H9 (cell line): ENCODE measurements around the gene MCAT. TPM values are rescaled to one million over a fixed set of nuclear protein-coding genes. Genes with fewer than 3 reads are reported as not detected.

ENCODE experiments used
- DNase-seq: peaks from one replicate; pipeline ENCODE4 v3.0.0-alpha.2; 2017
- H2AFZ ChIP-seq: one replicate; pipeline ENCODE4 v1.6.1; 2013; ENCODE audit warnings: mild to moderate bottlenecking, low read length, control low read depth, moderate library complexity
- H2AK5ac ChIP-seq: 2 replicates; pipeline ENCODE4 v1.6.1; 2013; ENCODE audit warnings: low read length, control low read depth, mixed read lengths; ENCODE audit not compliant: insufficient read length
- H2BK120ac ChIP-seq: one replicate; pipeline ENCODE4 v1.6.1; 2013; ENCODE audit warnings: low read depth, mild to moderate bottlenecking, low read length, control low read depth, inconsistent platforms; ENCODE audit not compliant: poor library complexity, severe bottlenecking
- H2BK12ac ChIP-seq: 2 replicates; pipeline ENCODE4 v1.6.1; 2013; ENCODE audit warnings: low read length, control low read depth, mixed read lengths, low read depth; ENCODE audit not compliant: insufficient read length
- H2BK15ac ChIP-seq: 2 replicates; pipeline ENCODE4 v1.6.1; 2013; ENCODE audit warnings: low read depth, low read length, control low read depth
- H2BK20ac ChIP-seq: one replicate; pipeline ENCODE4 v1.6.1; 2013; ENCODE audit warnings: low read depth, mild to moderate bottlenecking, low read length, control low read depth, inconsistent platforms; ENCODE audit not compliant: poor library complexity, severe bottlenecking
- H2BK5ac ChIP-seq: 2 replicates; pipeline ENCODE4 v1.6.1; 2013; ENCODE audit warnings: low read length, control low read depth, mixed read lengths; ENCODE audit not compliant: insufficient read length
- H3K14ac ChIP-seq: 2 replicates; pipeline ENCODE4 v1.6.1; 2013; ENCODE audit warnings: low read length, control low read depth; ENCODE audit not compliant: insufficient read depth
- H3K18ac ChIP-seq: 2 replicates; pipeline ENCODE4 v1.6.1; 2013; ENCODE audit warnings: low read depth, mild to moderate bottlenecking, mixed read lengths, low read length, control low read depth; ENCODE audit not compliant: insufficient read length
- H3K23ac ChIP-seq: 2 replicates; pipeline ENCODE4 v1.6.1; 2013; ENCODE audit warnings: low read length, control low read depth, mixed read lengths, low read depth; ENCODE audit not compliant: insufficient read length
- H3K23me2 ChIP-seq: 2 replicates; pipeline ENCODE4 v1.6.1; 2013; ENCODE audit warnings: low read depth, mild to moderate bottlenecking, mixed read lengths, low read length, control low read depth; ENCODE audit not compliant: insufficient read length, poor library complexity, severe bottlenecking
- H3K27ac ChIP-seq: 2 replicates; pipeline ENCODE4 v1.5.1; 2013; ENCODE audit warnings: low read length, control low read depth, mixed read lengths, low read depth; ENCODE audit not compliant: insufficient read length
- H3K27me3 ChIP-seq: 2 replicates; pipeline ENCODE4 v1.6.1; 2013; ENCODE audit warnings: low read length, control low read depth, inconsistent platforms; ENCODE audit not compliant: insufficient read depth
- H3K4ac ChIP-seq: 2 replicates; pipeline ENCODE4 v1.6.1; 2013; ENCODE audit warnings: low read depth, mild to moderate bottlenecking, control low read depth, inconsistent platforms, low read length, moderate library complexity
- H3K4me1 ChIP-seq: 2 replicates; pipeline ENCODE4 v1.6.1; 2013; ENCODE audit warnings: low read length, control low read depth, inconsistent platforms; ENCODE audit not compliant: insufficient read depth
- H3K4me2 ChIP-seq: 2 replicates; pipeline ENCODE4 v1.6.1; 2013; ENCODE audit warnings: low read length, control low read depth, mixed read lengths; ENCODE audit not compliant: insufficient read length, insufficient read depth
- H3K56ac ChIP-seq: 2 replicates; pipeline ENCODE4 v1.6.1; 2013; ENCODE audit warnings: low read depth, mild to moderate bottlenecking, mixed read lengths, low read length, control low read depth; ENCODE audit not compliant: insufficient read length
- H3K79me1 ChIP-seq: 2 replicates; pipeline ENCODE4 v1.6.1; 2013; ENCODE audit warnings: low read depth, mild to moderate bottlenecking, moderate library complexity, low read length, control low read depth, inconsistent platforms; ENCODE audit not compliant: insufficient read depth, poor library complexity, severe bottlenecking
- H3K79me2 ChIP-seq: 2 replicates; pipeline ENCODE4 v1.6.1; 2013; ENCODE audit warnings: low read length, control low read depth, inconsistent platforms; ENCODE audit not compliant: insufficient read depth
- H3K9ac ChIP-seq: 2 replicates; pipeline ENCODE4 v1.6.1; 2013; ENCODE audit warnings: low read length, control low read depth, mixed read lengths; ENCODE audit not compliant: insufficient read length; ENCODE audit errors: extremely low read depth
- H3K9me3 ChIP-seq: one replicate; pipeline ENCODE4 v1.6.1; 2013; ENCODE audit warnings: low read depth, low read length, inconsistent platforms; ENCODE audit not compliant: control insufficient read depth
- H3T11ph ChIP-seq: one replicate; pipeline ENCODE4 v1.6.1; 2013; ENCODE audit warnings: mild to moderate bottlenecking, low read length, control low read depth, inconsistent platforms
- H4K20me1 ChIP-seq: one replicate; pipeline ENCODE4 v1.6.1; 2013; ENCODE audit not compliant: control insufficient read depth, insufficient read length, insufficient read depth
- H4K5ac ChIP-seq: 2 replicates; pipeline ENCODE4 v1.6.1; 2013; ENCODE audit warnings: low read depth, mild to moderate bottlenecking, mixed read lengths, low read length, control low read depth; ENCODE audit not compliant: insufficient read length
- H4K8ac ChIP-seq: replicated peaks from 2 replicates; pipeline ENCODE4 v1.6.1; 2013; ENCODE audit warnings: low read length, control low read depth, mixed read lengths, low read depth; ENCODE audit not compliant: insufficient read length
- H4K91ac ChIP-seq: 2 replicates; pipeline ENCODE4 v1.6.1; 2013; ENCODE audit warnings: low read depth, mild to moderate bottlenecking, moderate library complexity, mixed read lengths, low read length, control low read depth; ENCODE audit not compliant: insufficient read length
- H3K27ac Mint-ChIP-seq, 3 experiments: 2 replicates in 2 of 3; 3 replicates in 1 of 3; pipeline ENCODE4 v1.8.0; 2020 to 2021; ENCODE audit warnings: mixed read lengths in 3 of 3, mild to moderate bottlenecking in 1 of 3, moderate library complexity in 1 of 3
- H3K27me3 Mint-ChIP-seq: 2 replicates; pipeline ENCODE4 v1.8.0; 2021; ENCODE audit warnings: low read depth, mild to moderate bottlenecking, moderate library complexity, mixed read lengths
- H3K36me3 Mint-ChIP-seq, 3 experiments: 2 replicates in 2 of 3; 3 replicates in 1 of 3; pipeline ENCODE4 v1.8.0; 2020 to 2021; ENCODE audit warnings: low read depth in 3 of 3, mixed read lengths in 3 of 3; ENCODE audit not compliant: insufficient read depth in 1 of 3
- H3K4me1 Mint-ChIP-seq, 2 experiments: 2 replicates each; pipeline ENCODE4 v1.8.0; 2020; ENCODE audit warnings: mixed read lengths in 2 of 2
- H3K4me3 Mint-ChIP-seq, 2 experiments: 2 replicates in 1 of 2; 3 replicates in 1 of 2; pipeline ENCODE4 v1.8.0; 2020 to 2021; ENCODE audit warnings: mild to moderate bottlenecking in 2 of 2, mixed read lengths in 2 of 2, moderate library complexity in 1 of 2
- H3K9me3 Mint-ChIP-seq, 2 experiments: 2 replicates in 1 of 2; 3 replicates in 1 of 2; pipeline ENCODE4 v1.8.0; 2020; ENCODE audit warnings: mild to moderate bottlenecking in 2 of 2, mixed read lengths in 2 of 2, moderate library complexity in 1 of 2
- WGBS: extraction: QIAGEN DNeasy Blood & Tissue Kit; methylation state at CpG from one replicate; pipeline ENCODE4 v1.1.7; 2013; ENCODE audit warnings: missing lambda C conversion rate, low lambda C conversion rate, mixed read lengths; ENCODE audit not compliant: insufficient read length; ENCODE audit errors: extremely low coverage; 5-methylcytosine and 5-hydroxymethylcytosine counted together
- total RNA-seq: library from RNA; stranded (reverse); gene quantifications from 2 replicates; pipeline ENCODE4 v1.2.1, GENCODE V29; 2021
- TF ChIP-seq, protein P1 (sequence below): fragments of 200-600 bp; sonication (generic); conservative IDR thresholded peaks from 3 replicates; pipeline ENCODE4 v1.8.0; 2021; ENCODE audit warnings: antibody characterized with exemption, mild to moderate bottlenecking

The MCAT gene
- total RNA-seq, 1 experiment from 2014 or later, result 20.3 TPM

DNA sequence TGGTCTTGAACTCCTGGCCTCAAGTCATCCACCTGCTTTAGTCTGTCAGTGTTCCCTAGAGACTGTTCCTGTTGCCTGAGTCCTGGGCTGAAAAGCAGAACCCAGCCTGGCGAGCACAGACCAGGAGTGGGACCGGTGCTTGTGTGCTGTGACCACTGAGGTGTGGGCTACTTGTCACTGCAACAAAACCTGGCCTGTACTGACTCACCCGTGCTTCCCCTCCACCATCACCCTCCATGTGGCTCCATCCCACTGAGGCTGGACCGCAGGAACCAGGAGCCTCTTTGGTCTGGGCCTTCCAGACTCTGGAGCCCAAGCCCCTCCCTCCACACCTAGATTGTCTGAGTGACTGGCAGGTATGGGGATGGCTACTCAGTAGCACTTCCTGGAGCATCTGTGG lies 8.6 kb downstream of the MCAT start:
- no peak overlapping the region for H3K27ac ChIP-seq
- no peak overlapping the region for H3K14ac ChIP-seq
- H3K9ac ChIP-seq, result no peak overlapping the region
- DNase-seq, result no peak
- H2BK120ac ChIP-seq, result no peak overlapping the region
- TF ChIP-seq, protein P1, sequence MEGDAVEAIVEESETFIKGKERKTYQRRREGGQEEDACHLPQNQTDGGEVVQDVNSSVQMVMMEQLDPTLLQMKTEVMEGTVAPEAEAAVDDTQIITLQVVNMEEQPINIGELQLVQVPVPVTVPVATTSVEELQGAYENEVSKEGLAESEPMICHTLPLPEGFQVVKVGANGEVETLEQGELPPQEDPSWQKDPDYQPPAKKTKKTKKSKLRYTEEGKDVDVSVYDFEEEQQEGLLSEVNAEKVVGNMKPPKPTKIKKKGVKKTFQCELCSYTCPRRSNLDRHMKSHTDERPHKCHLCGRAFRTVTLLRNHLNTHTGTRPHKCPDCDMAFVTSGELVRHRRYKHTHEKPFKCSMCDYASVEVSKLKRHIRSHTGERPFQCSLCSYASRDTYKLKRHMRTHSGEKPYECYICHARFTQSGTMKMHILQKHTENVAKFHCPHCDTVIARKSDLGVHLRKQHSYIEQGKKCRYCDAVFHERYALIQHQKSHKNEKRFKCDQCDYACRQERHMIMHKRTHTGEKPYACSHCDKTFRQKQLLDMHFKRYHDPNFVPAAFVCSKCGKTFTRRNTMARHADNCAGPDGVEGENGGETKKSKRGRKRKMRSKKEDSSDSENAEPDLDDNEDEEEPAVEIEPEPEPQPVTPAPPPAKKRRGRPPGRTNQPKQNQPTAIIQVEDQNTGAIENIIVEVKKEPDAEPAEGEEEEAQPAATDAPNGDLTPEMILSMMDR, result no peak
- WGBS, result no CpG with 5 or more reads among the region's 4 CpGs
- Mint-ChIP-seq H3K4me1 (peaks cover 0 to 3% of the 10 kb centered on the region in 2 experiments; a peak in 2 of 4 replicates), H3K9me3 (no peaks in the 10 kb centered on the region), H3K27ac (no peak overlapping the region), H3K4me3 (no peak overlapping the region), H3K36me3 (peaks cover 15 to 70% (median 63%) of the 10 kb centered on the region in 3 experiments; a peak in 6 of 7 replicates), H3K27me3 (no peaks in the 10 kb centered on the region)
- H3K4me1 ChIP-seq, result no peaks in the 10 kb centered on the region
- no peaks in the 10 kb centered on the region for H3K23me2 ChIP-seq
- no peak overlapping the region for H3K4me2 ChIP-seq
- H3K18ac ChIP-seq, result no peak overlapping the region
- H3K79me2 ChIP-seq, result no peaks in the 10 kb centered on the region
- no peak overlapping the region for H3K4ac ChIP-seq
- H2BK20ac ChIP-seq, result no peak overlapping the region
- H3K56ac ChIP-seq, result no peak overlapping the region
- no peaks in the 10 kb centered on the region for H3K27me3 ChIP-seq
- no peak overlapping the region for H4K8ac ChIP-seq
- no peak overlapping the region for H2BK12ac ChIP-seq
- no peak overlapping the region for H2BK15ac ChIP-seq
- H4K20me1 ChIP-seq, result no peaks in the 10 kb centered on the region
- no peak overlapping the region for H2AFZ ChIP-seq
- no peak overlapping the region for H4K5ac ChIP-seq
- no peak overlapping the region for H4K91ac ChIP-seq
- H3K23ac ChIP-seq, result no peak overlapping the region
- no peaks in the 10 kb centered on the region for H3K79me1 ChIP-seq
- H2AK5ac ChIP-seq, result no peak overlapping the region
- no peaks in the 10 kb centered on the region for H3K9me3 ChIP-seq
- no peak overlapping the region for H3T11ph ChIP-seq
- no peak overlapping the region for H2BK5ac ChIP-seq
